Smooth muscle cell (in vitro differentiated cells): ENCODE results near the gene WFDC10B. TPM values are rescaled to one million over a fixed set of nuclear protein-coding genes. Genes with fewer than 3 reads are reported as not detected.
"Not testable (repeated sequence)": the region's sequence is repeated elsewhere in the genome, so short reads cannot be mapped to it uniquely, and the experiment has no call there.

ENCODE experiments used
- DNase-seq: peaks from one replicate; lab custom pipeline; 2025; ENCODE audit not compliant: unreplicated experiment; lab: John Stamatoyannopoulos, UW
- H2AFZ ChIP-seq: fragments of 200-600 bp; sonication (generic); 2 replicates; pipeline ENCODE4 v1.6.0; 2016; ENCODE audit warnings: antibody characterized with exemption, low read depth, mild to moderate bottlenecking
- H3F3A ChIP-seq: fragments of 200-600 bp; sonication (generic); 2 replicates; pipeline ENCODE4 v1.6.0; 2017; ENCODE audit warnings: antibody characterized with exemption, low read depth
- H3K27ac ChIP-seq: fragments of 200-600 bp; sonication (generic); 2 replicates; pipeline ENCODE4 v1.5.1; 2016; ENCODE audit warnings: low read depth, mild to moderate bottlenecking
- H3K27me3 ChIP-seq: fragments of 200-600 bp; sonication (generic); 2 replicates; pipeline ENCODE4 v1.6.1; 2016; ENCODE audit warnings: low read depth, mild to moderate bottlenecking
- H3K36me3 ChIP-seq: fragments of 200-600 bp; sonication (generic); 2 replicates; pipeline ENCODE4 v1.5.1; 2016; ENCODE audit warnings: low read depth
- H3K4me1 ChIP-seq: fragments of 200-600 bp; sonication (generic); 2 replicates; pipeline ENCODE4 v1.5.1; 2016; ENCODE audit warnings: low read depth
- H3K4me2 ChIP-seq: fragments of 200-600 bp; sonication (generic); 2 replicates; pipeline ENCODE4 v1.6.0; 2016; ENCODE audit warnings: mild to moderate bottlenecking
- H3K4me3 ChIP-seq: fragments of 200-600 bp; sonication (generic); 2 replicates; pipeline ENCODE4 v1.5.1; 2016; ENCODE audit warnings: mild to moderate bottlenecking
- H3K79me2 ChIP-seq: fragments of 200-600 bp; sonication (generic); 2 replicates; pipeline ENCODE4 v1.6.0; 2016; ENCODE audit warnings: low read depth, mild to moderate bottlenecking
- H3K9ac ChIP-seq: fragments of 200-600 bp; sonication (generic); 2 replicates; pipeline ENCODE4 v1.6.0; 2016; ENCODE audit warnings: low read depth
- H3K9me3 ChIP-seq: fragments of 200-600 bp; sonication (generic); replicated peaks from 2 replicates; pipeline ENCODE4 v1.5.1; 2016; ENCODE audit warnings: low read depth
- H4K20me1 ChIP-seq: fragments of 200-600 bp; sonication (generic); 2 replicates; pipeline ENCODE4 v1.6.0; 2016; ENCODE audit warnings: low read depth
- CTCF ChIP-seq: fragments of 200-600 bp; sonication (generic); IDR thresholded peaks from 2 replicates; pipeline ENCODE4 v1.5.1; 2017; ENCODE audit warnings: borderline replicate concordance, mild to moderate bottlenecking, antibody characterized with exemption; ENCODE audit not compliant: insufficient read depth, poor library complexity, severe bottlenecking
- WGBS: methylation state at CpG from one replicate; pipeline ENCODE4 v1.1.7; 2016; ENCODE audit warnings: low lambda C conversion rate; 5-methylcytosine and 5-hydroxymethylcytosine counted together
- polyA plus RNA-seq: library from polyadenylated mRNA; unstranded; fragments of >200 nt; fragmentation: Nextera tagmentation; extraction: Ambion mirVana; gene quantifications from 2 replicates; pipeline ENCODE4 v1.2.1, GENCODE V29; 2016
- total RNA-seq: library from RNA; depleted of rRNA; stranded (reverse); fragments of >200 nt; gene quantifications from 2 replicates; pipeline ENCODE4 v1.2.3, GENCODE V29; 2014

Gene WFDC10B
- total and polyA plus RNA-seq, 2 experiments from 2014 or later, result not detected

GRCh38 chr20:45701873-45702272 is 2.9 kb downstream of the WFDC10B start, which contains the start of gene WFDC13:
TSS of gene WFDC13 (plus strand) at chr20:45702038. CDS start at chr20:45702124, 86 bp downstream.
- H3K4me1 ChIP-seq, result no peaks in the 10 kb centered on the region
- no peak within 1 kb of the TSS for H3K4me2 ChIP-seq
- H3K9me3 ChIP-seq, result no peaks in the 10 kb centered on the region
- H3K9ac ChIP-seq, result no peak within 1 kb of the TSS
- H3K4me3 ChIP-seq, result no peak within 1 kb of the TSS
- H4K20me1 ChIP-seq, result no peaks in the 10 kb centered on the region
- H3K36me3 ChIP-seq, result no peaks in the 10 kb centered on the region
- no peak within 1 kb of the TSS for H3K27ac ChIP-seq
- no peak for TF ChIP-seq CTCF
- no peak within 1 kb of the TSS for H2AFZ ChIP-seq
- no peak for DNase-seq
- no peaks in the 10 kb centered on the region for H3K79me2 ChIP-seq
- 92% methylated on average over 4 of the region's 4 CpGs for WGBS
- H3K27me3 ChIP-seq, result no peaks in the 10 kb centered on the region
- H3F3A ChIP-seq, result no peaks in the 10 kb centered on the region

- H3K9me3 ChIP-seq, result no peaks in the 10 kb centered on the region
- no peak overlapping the region for H3K4me3 ChIP-seq
- no peak for DNase-seq
- H4K20me1 ChIP-seq, result no peaks in the 10 kb centered on the region
- H3K27me3 ChIP-seq, result no peaks in the 10 kb centered on the region
- no peak overlapping the region for H2AFZ ChIP-seq
- H3K27ac ChIP-seq, result no peak overlapping the region
- H3K36me3 ChIP-seq, result no peaks in the 10 kb centered on the region
- H3K4me1 ChIP-seq, result no peaks in the 10 kb centered on the region
- H3K4me2 ChIP-seq, result no peak overlapping the region
- H3K9ac ChIP-seq, result no peak overlapping the region
- no peaks in the 10 kb centered on the region for H3F3A ChIP-seq
- TF ChIP-seq CTCF, result no peak
- H3K79me2 ChIP-seq, result no peaks in the 10 kb centered on the region
- 79% methylated on average over 4 of the region's 4 CpGs for WGBS
Observed at GRCh38 chr20:45701104-45701503, 3.7 kb downstream of the WFDC10B start.

GRCh38 chr20:45695496-45695895 is 9.3 kb downstream of the WFDC10B start:
- Histone ChIP-seq H3K27ac (no peak overlapping the region), H3K36me3 (no peaks in the 10 kb centered on the region), H3K4me2 (no peak overlapping the region), H3K4me1 (no peaks in the 10 kb centered on the region), H4K20me1 (no peaks in the 10 kb centered on the region), H3K4me3 (no peak overlapping the region), H3K9ac (no peak overlapping the region), H3F3A (no peaks in the 10 kb centered on the region), H3K9me3 (no peaks in the 10 kb centered on the region), H3K79me2 (no peaks in the 10 kb centered on the region), H2AFZ (no peak overlapping the region), H3K27me3 (no peaks in the 10 kb centered on the region)
- no peak for TF ChIP-seq CTCF
- WGBS, result 88% methylated on average over 2 of the region's 2 CpGs
- DNase-seq, result no peak

GRCh38 chr20:45693346-45693745 is 11.5 kb downstream of the WFDC10B start:
- not testable (repeated sequence) for H3K4me1 ChIP-seq, DNase-seq, H3K27ac ChIP-seq, H3K4me3 ChIP-seq, H2AFZ ChIP-seq, H3K9ac ChIP-seq, H3K36me3 ChIP-seq, H3K4me2 ChIP-seq, H3K9me3 ChIP-seq, H3K79me2 ChIP-seq, H3F3A ChIP-seq, H4K20me1 ChIP-seq, H3K27me3 ChIP-seq
- WGBS, result 89% methylated on average over 12 of the region's 12 CpGs
